SJCRH30 (cell line): ENCODE measurements around the gene FKBP2. TPM values are rescaled to one million over a fixed set of nuclear protein-coding genes. Genes with fewer than 3 reads are reported as not detected.

ENCODE experiments used
- DNase-seq, 2 experiments: peaks; one replicate each; pipeline ENCODE4 v3.0.0-alpha.2; 2015 to 2020
- H3K27ac ChIP-seq: fragments of 250-450 bp; sonication (Bioruptor Pico); 2 replicates; pipeline ENCODE4 v1.5.1; 2020; ENCODE audit warnings: mild to moderate bottlenecking, moderate library complexity
- H3K27me3 ChIP-seq: fragments of 250-450 bp; sonication (Bioruptor Pico); 2 replicates; pipeline ENCODE4 v1.5.1; 2020; ENCODE audit warnings: mild to moderate bottlenecking, moderate library complexity
- H3K36me3 ChIP-seq: fragments of 250-450 bp; sonication (Bioruptor Pico); 2 replicates; pipeline ENCODE4 v1.5.1; 2020; ENCODE audit warnings: mild to moderate bottlenecking, moderate library complexity
- H3K4me1 ChIP-seq: fragments of 250-450 bp; sonication (Bioruptor Pico); 2 replicates; pipeline ENCODE4 v1.5.1; 2020; ENCODE audit warnings: mild to moderate bottlenecking, moderate library complexity
- H3K4me3 ChIP-seq: fragments of 250-450 bp; sonication (Bioruptor Pico); 2 replicates; pipeline ENCODE4 v1.5.1; 2020; ENCODE audit warnings: mild to moderate bottlenecking, moderate library complexity
- H3K9me3 ChIP-seq: fragments of 250-450 bp; sonication (Bioruptor Pico); replicated peaks from 2 replicates; pipeline ENCODE4 v1.5.1; 2020; ENCODE audit warnings: mild to moderate bottlenecking, moderate library complexity
- total RNA-seq: library from RNA; depleted of rRNA; stranded (reverse); fragments of >200 nt; shearing (Covaris generic); gene quantifications from 2 replicates; pipeline ENCODE4 v1.2.3, GENCODE V29; 2014

The FKBP2 gene
- total RNA-seq, 1 experiment from 2014 or later = 53.5 TPM

DNA sequence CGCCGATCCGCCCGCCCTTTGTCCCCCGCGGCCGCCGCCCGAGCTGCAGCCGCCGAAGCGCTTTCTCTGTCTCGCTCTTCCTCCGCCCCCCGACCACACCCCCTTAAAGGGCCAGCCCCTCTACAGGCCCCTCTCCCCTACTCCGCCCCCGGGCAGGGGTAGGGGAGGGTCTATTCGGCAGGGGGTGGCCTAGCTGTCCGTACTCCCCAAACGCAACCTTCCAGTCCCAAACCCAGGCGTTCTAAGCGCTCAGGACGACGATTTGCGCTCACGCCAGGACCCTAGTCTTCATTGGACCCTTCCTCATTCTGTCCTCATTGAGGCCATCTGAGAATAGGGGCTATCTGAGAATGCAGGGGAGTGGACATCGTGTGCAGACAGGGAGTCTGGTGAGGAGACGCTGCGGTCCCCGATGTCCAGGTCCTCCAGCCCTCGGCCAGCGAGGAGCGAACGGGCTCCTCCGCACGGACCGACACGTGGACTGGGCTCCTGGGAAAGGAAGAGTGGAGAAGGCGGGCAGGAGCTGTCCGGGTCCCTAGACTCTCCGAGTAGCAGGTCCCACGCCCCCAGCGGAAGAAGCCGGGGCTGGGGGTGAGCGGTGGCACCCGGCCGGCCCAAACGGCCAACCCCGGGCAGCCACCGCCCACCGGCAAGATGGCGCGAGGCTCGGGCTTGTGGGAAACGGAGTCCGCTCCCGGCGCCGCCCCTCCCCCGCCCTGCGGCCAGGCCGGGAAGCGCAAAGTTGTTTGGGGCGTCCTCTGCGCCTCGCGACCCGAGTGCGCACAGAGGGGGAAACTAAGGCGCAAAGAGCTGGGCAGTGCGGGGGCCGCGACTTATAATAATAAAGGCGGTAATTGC is 6.2 kb downstream of the FKBP2 start, which contains the start of gene PPP1R14B:
Gene PPP1R14B, minus strand, starts transcription at position 73 of the 858 bp plus-strand sequence. CDS start 270 bp downstream, outside the sequence.
- peak within 1 kb of the TSS; percentile 97 for H3K27ac ChIP-seq
- H3K4me3 ChIP-seq = peak within 1 kb of the TSS; percentile 97
- no peaks in the 10 kb centered on the region for H3K27me3 ChIP-seq
- DNase-seq = peak; percentile 92
- H3K4me1 ChIP-seq = peaks cover 37% of the 10 kb centered on the region
- peaks cover 32% of the 10 kb centered on the region for H3K36me3 ChIP-seq
- no peaks in the 10 kb centered on the region for H3K9me3 ChIP-seq

DNA sequence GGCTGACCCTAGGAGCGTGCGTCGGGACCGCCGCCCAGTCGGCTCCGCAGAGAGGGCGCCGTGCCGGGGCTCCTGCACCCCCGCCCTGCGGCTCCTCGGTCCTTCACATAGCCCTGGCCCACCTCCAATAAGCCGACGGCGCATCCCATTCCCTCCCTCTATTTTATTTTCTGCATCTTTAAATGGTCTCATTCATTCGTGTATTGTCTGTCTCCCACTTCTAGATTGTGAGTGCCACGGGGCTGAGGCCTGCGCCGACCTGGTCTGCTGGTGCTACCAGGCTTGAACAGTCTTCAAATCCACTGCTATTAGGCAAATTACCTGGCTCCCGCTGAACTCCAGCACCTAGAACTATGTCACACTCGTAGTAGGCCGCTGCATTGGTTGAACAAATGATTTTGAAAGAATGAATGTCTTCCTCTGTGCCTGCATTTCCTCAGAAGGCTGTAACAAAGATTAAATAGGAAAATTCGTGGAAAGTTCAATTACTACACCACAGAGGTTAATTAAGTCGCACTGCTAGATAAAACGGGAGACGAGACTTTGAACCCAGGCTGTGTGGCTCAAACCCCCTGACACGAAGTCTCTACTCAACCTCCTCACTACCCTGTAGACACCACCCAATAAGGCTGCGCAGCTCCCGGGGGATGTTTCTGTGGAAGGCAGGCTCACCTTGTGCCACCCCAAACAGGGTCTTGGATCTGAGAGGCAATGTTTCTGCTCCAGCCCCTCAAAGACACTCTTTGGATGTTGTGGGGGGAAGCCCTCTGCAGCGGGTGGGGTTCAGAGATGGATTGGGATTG is 7.0 kb downstream of the FKBP2 start:
- H3K27me3 ChIP-seq = no peaks in the 10 kb centered on the region
- peak overlapping the region; percentile 72 for H3K27ac ChIP-seq
- DNase-seq = no peak
- H3K4me3 ChIP-seq = peak overlapping the region; percentile 69
- H3K9me3 ChIP-seq = no peaks in the 10 kb centered on the region
- peaks cover 27% of the 10 kb centered on the region for H3K36me3 ChIP-seq
- H3K4me1 ChIP-seq = peaks cover 33% of the 10 kb centered on the region

DNA sequence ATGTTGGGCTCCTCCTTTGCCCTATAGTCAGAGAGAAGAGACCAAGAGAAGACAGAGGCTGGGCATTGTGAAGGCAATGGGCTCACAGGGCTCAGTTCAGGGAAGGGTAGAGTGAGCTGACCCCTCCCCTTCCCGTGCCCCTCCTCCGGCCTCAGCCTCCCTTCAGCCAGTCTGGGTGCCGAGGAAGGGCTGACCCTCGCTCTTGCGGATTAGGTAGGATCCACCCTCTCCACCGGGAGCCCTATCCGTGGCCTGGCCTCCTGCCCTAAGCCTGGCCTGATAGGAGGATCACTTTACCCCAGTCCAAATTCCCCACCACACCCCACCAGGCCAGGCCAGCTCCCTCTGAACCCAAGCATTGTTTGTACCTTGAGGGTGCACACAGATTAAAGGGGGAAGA is 7.7 kb downstream of the FKBP2 start:
- Histone ChIP-seq H3K27me3 (no peaks in the 10 kb centered on the region), H3K36me3 (peaks cover 20% of the 10 kb centered on the region), H3K4me1 (peaks cover 28% of the 10 kb centered on the region), H3K4me3 (no peak overlapping the region), H3K27ac (no peak overlapping the region), H3K9me3 (no peaks in the 10 kb centered on the region)
- no peak for DNase-seq

DNA sequence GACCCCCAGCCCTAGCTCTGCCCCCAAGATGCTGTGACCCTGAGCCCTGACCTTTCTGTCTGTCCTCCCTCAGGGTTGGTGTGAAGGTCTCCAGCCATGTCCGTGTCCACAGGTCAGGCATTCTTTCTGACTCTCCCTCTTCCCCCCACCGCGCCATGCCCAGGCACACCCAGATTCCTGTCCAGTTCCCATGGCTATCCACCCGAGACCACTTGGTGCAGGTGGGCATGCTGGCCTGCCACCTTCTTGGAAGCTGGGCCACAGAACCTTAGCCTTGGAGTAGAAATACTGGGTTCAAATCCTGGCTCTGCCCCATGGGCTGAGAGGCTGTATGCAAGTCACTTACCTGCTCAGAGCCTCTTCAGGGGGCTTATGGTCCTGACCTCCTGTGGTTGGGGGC is 8.1 kb downstream of the FKBP2 start:
- Histone ChIP-seq H3K27me3 (no peaks in the 10 kb centered on the region), H3K27ac (no peak overlapping the region), H3K4me3 (no peak overlapping the region), H3K9me3 (no peaks in the 10 kb centered on the region), H3K4me1 (peaks cover 27% of the 10 kb centered on the region), H3K36me3 (peaks cover 17% of the 10 kb centered on the region)
- no peak for DNase-seq

DNA sequence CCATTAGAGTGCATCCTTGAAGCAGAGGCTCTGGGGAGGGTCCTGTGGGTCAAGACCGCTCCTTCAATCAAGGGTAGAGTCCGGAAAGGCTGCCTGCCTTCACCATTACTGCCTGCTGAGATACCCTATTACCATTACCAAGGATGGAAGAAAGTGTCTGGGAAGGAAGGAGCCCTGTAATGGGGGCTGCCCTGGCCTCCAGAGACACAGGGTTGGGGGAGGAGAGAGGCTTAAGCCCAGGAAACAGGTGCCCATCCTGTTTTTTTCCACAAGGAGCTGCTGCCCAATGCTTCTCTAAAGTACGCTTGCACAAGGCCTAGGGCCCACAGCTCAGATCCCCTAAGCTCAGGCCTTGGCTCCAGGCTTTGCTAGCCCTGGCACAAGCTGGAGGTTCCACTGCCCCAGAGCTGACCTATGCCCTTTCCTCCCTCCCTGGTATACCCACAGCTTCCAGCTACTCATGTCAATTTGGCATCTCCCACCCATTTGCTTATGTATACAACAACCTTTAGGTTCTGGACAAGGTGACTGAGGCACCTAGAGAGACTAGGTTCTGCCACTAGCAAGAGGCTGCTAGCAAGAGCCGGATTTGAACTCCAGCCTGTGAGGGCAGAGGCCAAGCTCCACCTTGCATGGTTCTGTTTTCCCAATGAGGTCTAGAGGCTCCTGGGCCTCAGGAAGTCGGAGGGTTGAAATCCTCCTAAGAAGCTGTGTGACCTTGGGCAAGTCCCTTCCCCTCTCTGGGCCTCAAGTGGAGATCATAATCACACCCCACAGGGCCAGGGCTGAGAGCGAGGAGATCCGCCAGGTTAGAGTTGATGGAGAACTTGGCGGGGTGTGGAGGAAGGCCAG is 8.9 kb downstream of the FKBP2 start:
- Histone ChIP-seq H3K27me3 (no peaks in the 10 kb centered on the region), H3K9me3 (no peaks in the 10 kb centered on the region), H3K36me3 (peaks cover 17% of the 10 kb centered on the region), H3K27ac (no peak overlapping the region), H3K4me3 (no peak overlapping the region), H3K4me1 (peaks cover 27% of the 10 kb centered on the region)
- DNase-seq = peak; percentile 47 to 74

DNA sequence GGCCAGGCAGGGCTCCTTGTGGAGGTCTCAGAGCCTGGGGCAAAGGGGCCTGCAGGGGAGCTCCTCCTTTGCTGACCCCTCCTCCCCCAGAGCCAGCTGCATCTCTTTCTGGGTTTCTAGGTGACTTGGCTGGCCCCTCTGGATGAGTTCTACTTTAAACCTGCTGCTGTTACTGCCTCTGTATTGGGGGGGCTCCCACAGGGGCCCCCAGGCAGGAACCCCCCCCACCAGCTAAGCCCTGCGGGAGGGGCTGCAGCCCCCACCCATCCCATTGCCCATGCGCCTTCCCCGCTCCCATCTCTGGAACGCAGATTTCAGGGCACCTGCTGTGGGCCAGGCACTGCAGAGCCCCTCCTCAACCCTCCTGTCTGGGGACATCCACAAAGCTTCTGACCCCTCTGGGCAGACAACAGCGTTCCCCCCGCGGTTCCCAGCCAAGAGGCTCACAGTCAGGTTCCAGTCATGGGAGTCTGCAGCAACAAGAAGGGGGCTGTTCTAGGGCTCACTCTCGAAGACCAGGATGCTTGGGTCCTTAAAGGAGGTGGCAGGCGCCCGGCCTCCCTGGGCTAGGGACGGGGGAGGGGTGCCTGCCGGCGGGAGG is 9.6 kb downstream of the FKBP2 start:
- Histone ChIP-seq H3K36me3 (peaks cover 13% of the 10 kb centered on the region), H3K27me3 (no peaks in the 10 kb centered on the region), H3K4me3 (peak overlapping the region; percentile 88), H3K9me3 (no peaks in the 10 kb centered on the region), H3K4me1 (peaks cover 27% of the 10 kb centered on the region), H3K27ac (no peak overlapping the region)
- DNase-seq = peak in 1 of 2 experiments; percentile 30

DNA sequence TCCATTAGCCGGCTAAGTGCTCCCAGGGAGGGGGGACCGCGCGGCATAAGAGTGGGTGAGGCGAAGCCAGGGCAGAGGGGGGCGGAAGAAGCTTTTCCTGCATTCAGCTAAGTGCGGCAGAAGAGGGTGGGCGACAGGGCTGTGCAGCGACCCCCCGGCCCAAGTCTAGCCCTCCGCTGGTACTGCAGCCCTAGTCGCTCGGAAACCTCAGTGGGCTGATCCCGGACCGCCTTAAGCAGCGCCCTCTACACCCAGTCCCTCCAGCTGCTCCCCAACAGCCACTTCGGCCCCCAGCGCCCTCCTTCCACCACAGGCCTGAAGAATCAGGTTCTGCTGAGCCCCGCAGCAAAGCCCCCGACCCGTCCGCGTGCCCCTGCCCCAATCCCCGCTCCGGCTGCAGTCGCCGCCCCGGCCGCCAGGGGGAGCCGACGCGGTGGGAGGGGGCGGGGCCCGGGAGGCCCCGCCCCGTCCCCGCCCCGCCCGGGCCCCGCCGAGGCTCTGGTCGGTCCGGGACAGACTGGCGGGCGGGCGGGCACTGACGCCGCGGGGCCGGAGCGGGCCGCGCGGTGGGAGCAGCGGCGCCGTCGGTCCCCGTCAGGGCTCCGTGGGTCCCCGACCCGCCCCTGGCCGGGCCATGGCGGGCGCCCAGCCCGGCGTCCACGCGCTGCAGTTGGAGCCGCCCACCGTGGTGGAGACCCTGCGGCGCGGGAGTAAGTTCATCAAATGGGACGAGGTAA is 10.3 kb downstream of the FKBP2 start, which contains the start of gene PLCB3:
Gene PLCB3, plus strand, starts transcription at position 515 of the 737 bp plus-strand sequence. Its CDS starts 120 bp downstream, at position 635.
- DNase-seq = peak; percentile 44 to 65
- no peaks in the 10 kb centered on the region for H3K27me3 ChIP-seq
- peak within 1 kb of the TSS; percentile 88 for H3K4me3 ChIP-seq
- H3K4me1 ChIP-seq = peaks cover 27% of the 10 kb centered on the region
- peak within 1 kb of the TSS; percentile 36; the same call in 1 of the 2 replicates for H3K27ac ChIP-seq
- no peaks in the 10 kb centered on the region for H3K9me3 ChIP-seq
- peaks cover 10% of the 10 kb centered on the region for H3K36me3 ChIP-seq

DNA sequence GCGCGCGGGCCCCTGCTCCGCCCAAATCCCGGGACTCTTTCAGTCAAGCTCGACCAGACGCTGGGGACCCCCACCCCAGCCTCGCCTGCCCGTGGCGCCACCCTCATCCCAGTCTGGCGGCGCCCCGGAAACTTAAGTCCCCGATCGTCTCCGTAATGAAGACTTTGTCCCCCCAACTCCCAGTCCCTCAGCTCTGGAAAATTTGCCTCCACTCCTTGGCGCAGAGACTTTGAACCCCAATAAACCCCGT is 10.8 kb downstream of the FKBP2 start:
- no peaks in the 10 kb centered on the region for H3K27me3 ChIP-seq
- peak overlapping the region; percentile 36; the same call in 1 of the 2 replicates for H3K27ac ChIP-seq
- no peak for DNase-seq
- no peaks in the 10 kb centered on the region for H3K9me3 ChIP-seq
- peaks cover 9% of the 10 kb centered on the region; the same call in 1 of the 2 replicates for H3K36me3 ChIP-seq
- H3K4me3 ChIP-seq = peak overlapping the region; percentile 88
- H3K4me1 ChIP-seq = peaks cover 27% of the 10 kb centered on the region

DNA sequence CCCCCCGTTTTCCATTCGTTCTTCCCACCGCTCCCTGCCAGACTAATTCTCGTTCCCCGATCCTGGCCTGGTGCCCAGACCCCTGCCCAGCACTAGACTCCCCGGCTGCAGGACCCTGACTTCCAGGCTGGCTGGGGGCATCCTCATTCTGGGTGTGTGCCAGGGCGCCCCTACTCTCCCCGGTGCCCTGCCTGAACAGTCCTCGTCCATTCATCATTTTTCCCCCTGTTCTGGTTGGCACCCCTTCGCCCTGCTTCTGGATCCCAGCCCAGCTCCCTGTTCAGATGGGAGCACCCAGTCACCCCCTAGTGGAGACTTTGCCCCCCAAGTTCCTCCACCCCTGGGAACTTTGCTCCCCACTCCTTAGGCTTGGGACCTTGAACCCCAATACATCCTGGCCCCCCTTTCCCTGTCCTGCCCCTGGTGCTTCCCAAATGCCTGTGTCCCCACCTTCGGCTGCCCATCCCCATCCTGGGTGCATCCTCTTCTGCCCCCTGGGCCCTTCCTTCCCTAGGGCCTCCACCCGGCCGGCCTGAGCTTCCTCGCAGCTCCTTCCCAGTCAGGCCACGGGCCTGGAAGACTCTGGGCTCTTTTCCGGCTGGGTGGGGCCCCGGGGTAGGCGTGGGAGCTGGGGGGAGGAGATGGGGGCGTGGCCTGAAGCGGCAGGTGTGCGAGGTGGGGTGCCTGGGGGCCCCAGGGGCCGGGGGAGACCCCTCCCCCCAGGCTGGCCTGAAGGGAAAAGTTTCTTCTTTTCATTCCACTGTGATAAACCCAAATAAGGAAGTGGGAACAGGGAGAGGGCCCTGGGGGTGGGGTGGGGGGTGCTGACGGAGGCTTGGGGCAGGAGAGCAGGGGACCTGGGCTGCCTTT is 11.3 kb downstream of the FKBP2 start:
- H3K27ac ChIP-seq = peak overlapping the region; percentile 36; the same call in 1 of the 2 replicates

DNA sequence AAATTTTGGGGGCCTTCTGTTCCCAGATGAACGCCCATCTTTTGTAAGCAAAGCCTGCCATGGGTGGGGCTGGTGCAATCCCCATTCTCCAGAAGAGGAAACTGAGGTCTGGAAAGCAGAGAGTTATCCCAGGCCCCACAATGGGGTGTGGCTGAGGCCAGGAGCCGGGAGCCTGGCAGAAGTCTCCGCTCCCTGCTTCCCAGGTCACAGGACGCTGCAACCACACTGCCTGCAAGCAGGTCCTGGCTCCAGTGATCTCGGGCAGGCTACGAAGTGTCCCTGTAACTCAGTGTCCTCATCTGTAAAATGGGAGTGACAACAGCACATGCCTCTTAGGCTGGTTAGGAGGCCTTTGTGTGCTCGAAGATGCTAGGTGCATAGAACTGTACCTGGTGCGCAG is 12.1 kb downstream of the FKBP2 start:
- no peaks in the 10 kb centered on the region for H3K27me3 ChIP-seq
- no peak overlapping the region for H3K4me3 ChIP-seq
- H3K9me3 ChIP-seq = no peaks in the 10 kb centered on the region
- peaks cover 15% of the 10 kb centered on the region; the same call in 1 of the 2 replicates for H3K36me3 ChIP-seq
- DNase-seq = no peak
- H3K4me1 ChIP-seq = peaks cover 27% of the 10 kb centered on the region
- no peak overlapping the region for H3K27ac ChIP-seq

More for the DNA sequence above, 11.3 kb downstream of the FKBP2 start:
- Histone ChIP-seq H3K9me3 (no peaks in the 10 kb centered on the region), H3K4me1 (peaks cover 27% of the 10 kb centered on the region), H3K27me3 (no peaks in the 10 kb centered on the region), H3K4me3 (peak overlapping the region; percentile 88), H3K36me3 (peaks cover 11% of the 10 kb centered on the region; the same call in 1 of the 2 replicates)
- peak; percentile 52 to 53 for DNase-seq

DNA sequence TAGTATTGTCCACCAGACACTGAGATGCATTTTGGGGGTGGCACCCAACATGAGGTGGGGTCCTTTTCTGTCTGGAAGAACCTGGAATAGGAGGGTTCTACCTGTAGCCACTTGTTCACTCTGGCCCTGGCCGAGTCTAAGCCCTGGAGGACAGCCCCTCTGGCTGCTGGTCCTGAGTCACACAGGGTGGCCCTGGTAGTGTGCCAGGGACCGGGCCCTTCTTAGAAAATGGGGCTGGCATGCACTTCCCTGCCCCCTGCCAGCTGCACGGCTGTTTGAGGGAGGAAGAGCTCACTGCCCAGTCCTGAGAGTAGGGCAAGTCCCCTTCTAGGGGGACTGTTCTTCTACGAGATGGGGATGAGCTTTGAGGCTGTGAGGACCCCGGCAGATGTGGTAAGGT is 12.6 kb downstream of the FKBP2 start:
- Histone ChIP-seq H3K4me1 (peaks cover 24% of the 10 kb centered on the region), H3K27me3 (no peaks in the 10 kb centered on the region), H3K27ac (no peak overlapping the region), H3K4me3 (no peak overlapping the region), H3K36me3 (peaks cover 19% of the 10 kb centered on the region; the same call in 1 of the 2 replicates), H3K9me3 (no peaks in the 10 kb centered on the region)
- no peak for DNase-seq

DNA sequence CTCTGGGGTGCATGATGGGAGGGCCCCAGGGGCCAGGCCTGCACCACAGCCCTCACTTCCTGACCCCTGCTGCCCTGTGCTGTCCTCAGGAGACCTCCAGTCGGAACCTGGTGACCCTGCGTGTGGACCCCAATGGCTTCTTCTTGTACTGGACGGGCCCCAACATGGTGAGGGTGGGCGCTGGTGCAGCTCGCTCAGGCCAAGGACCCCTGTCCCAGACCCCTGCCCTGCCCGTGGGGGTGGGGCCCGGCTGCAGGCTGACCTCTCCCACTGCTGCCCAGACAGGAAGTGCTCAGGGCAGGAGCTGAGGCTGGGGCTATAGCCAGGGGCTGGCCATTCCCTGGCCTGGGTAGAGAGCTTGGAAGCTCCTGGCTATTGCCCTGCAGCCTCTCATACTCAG is 13.4 kb downstream of the FKBP2 start:
- Histone ChIP-seq H3K27me3 (no peaks in the 10 kb centered on the region), H3K36me3 (peaks cover 22% of the 10 kb centered on the region), H3K4me3 (no peak overlapping the region), H3K4me1 (peaks cover 17% of the 10 kb centered on the region), H3K27ac (no peak overlapping the region), H3K9me3 (no peaks in the 10 kb centered on the region)
- DNase-seq = no peak
